Activated CD4-positive, CD25-positive, alpha-beta regulatory T cell treated with anti-CD3 and anti-CD28 coated beads, Interleukin-2, amount 50 U/mL, for 16 hours (primary cell): ENCODE data around the gene IL16.
A peak's percentile ranks its signal among the peaks of the same experiment; 100 is the strongest.

Experiments
- DNase-seq: peaks from one replicate; pipeline ENCODE4 v3.0.0-alpha.2; 2020; ENCODE audit warnings: low read depth, low spot score

Gene IL16

GRCh38 chr15:81254916-81255290 lies 58.2 kb downstream of the IL16 start:
- no peak for DNase-seq

- no peak for DNase-seq
Measured at GRCh38 chr15:81255315-81255957, 58.8 kb downstream of the IL16 start.

- DNase-seq: no peak
Measured at GRCh38 chr15:81255958-81256320, 59.3 kb downstream of the IL16 start.

GRCh38 chr15:81256916-81257315 lies 60.2 kb downstream of the IL16 start:
- DNase-seq: no peak

GRCh38 chr15:81257435-81257834 lies 60.8 kb downstream of the IL16 start:
- DNase-seq: no peak

GRCh38 chr15:81258455-81258854 lies 61.8 kb downstream of the IL16 start:
- no peak for DNase-seq

GRCh38 chr15:81259760-81260298 lies 63.1 kb downstream of the IL16 start:
- no peak for DNase-seq

- no peak for DNase-seq
Measured at GRCh38 chr15:81261172-81261811, 64.6 kb downstream of the IL16 start.

GRCh38 chr15:81263477-81263876 lies 66.8 kb downstream of the IL16 start:
- no peak for DNase-seq

GRCh38 chr15:81264072-81264857 lies 67.6 kb downstream of the IL16 start:
- DNase-seq: no peak

GRCh38 chr15:81265256-81265943 lies 68.7 kb downstream of the IL16 start:
- DNase-seq: no peak

- DNase-seq: peak; percentile 69
Measured at GRCh38 chr15:81265944-81266775, 69.5 kb downstream of the IL16 start.

- DNase-seq: no peak
Measured at GRCh38 chr15:81268340-81268739, 71.7 kb downstream of the IL16 start.

GRCh38 chr15:81268881-81269601 lies 72.4 kb downstream of the IL16 start:
- no peak for DNase-seq

GRCh38 chr15:81270188-81270587 lies 73.5 kb downstream of the IL16 start:
- no peak for DNase-seq

GRCh38 chr15:81270781-81271491 lies 74.3 kb downstream of the IL16 start:
- no peak for DNase-seq

GRCh38 chr15:81271761-81272644 lies 75.3 kb downstream of the IL16 start:
- no peak for DNase-seq

GRCh38 chr15:81273200-81273599 lies 76.5 kb downstream of the IL16 start:
- no peak for DNase-seq

- DNase-seq: no peak
Measured at GRCh38 chr15:81273855-81274254, 77.2 kb downstream of the IL16 start.
